GM12874 (cell line): ENCODE data around the gene NRGN.

Experiments
- TF ChIP-seq, protein P1 (sequence below): IDR thresholded peaks from 2 replicates; pipeline ENCODE4 v1.5.1; 2011; ENCODE audit warnings: low read depth, mild to moderate bottlenecking, control low read depth, low read length, moderate library complexity; ENCODE audit not compliant: insufficient read depth

NRGN gene

DNA sequence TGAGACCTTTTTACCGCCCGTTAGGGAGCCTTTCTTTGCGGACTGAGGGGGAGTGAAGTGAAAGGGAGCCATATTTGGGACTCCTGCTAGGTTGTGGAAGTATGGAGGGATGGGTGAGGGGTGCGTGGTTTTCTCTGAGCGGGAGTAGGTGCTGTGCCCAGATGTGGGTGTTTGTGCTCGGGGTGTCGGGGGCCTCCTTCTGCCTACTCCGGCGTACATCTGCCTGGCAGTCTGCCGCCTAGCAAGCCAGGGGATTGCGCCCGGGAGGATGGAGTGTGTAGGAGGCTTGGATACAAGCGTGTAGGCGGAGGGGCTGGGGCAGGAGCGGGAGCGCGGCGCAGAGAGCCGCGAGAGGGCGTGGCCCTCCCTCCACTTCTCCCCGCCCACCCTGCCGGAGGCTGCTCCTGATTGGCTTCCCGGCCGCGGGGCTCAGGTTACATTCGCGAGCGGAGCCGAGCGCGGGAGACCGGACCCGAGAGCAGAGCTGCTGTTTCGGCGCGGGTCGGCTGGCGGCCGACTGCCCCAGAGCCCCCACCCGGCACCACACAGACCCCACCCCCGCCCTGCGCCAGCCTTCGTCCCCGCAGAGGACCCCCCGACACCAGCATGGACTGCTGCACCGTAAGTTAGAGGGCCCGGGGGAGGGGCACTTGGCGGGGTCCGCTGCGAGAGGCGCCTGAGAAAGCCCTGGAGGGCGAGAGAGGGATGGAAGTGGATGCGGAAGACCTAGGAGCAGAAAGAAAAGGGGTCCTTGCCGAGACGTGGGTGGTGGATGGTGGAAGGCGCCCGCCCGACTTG lies at the start of gene NRGN:
Gene NRGN, plus strand, starts transcription at position 464 of the 798 bp plus-strand sequence. Its CDS starts 143 bp downstream, at position 607.
- TF ChIP-seq, protein P1, sequence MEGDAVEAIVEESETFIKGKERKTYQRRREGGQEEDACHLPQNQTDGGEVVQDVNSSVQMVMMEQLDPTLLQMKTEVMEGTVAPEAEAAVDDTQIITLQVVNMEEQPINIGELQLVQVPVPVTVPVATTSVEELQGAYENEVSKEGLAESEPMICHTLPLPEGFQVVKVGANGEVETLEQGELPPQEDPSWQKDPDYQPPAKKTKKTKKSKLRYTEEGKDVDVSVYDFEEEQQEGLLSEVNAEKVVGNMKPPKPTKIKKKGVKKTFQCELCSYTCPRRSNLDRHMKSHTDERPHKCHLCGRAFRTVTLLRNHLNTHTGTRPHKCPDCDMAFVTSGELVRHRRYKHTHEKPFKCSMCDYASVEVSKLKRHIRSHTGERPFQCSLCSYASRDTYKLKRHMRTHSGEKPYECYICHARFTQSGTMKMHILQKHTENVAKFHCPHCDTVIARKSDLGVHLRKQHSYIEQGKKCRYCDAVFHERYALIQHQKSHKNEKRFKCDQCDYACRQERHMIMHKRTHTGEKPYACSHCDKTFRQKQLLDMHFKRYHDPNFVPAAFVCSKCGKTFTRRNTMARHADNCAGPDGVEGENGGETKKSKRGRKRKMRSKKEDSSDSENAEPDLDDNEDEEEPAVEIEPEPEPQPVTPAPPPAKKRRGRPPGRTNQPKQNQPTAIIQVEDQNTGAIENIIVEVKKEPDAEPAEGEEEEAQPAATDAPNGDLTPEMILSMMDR: no peak

DNA sequence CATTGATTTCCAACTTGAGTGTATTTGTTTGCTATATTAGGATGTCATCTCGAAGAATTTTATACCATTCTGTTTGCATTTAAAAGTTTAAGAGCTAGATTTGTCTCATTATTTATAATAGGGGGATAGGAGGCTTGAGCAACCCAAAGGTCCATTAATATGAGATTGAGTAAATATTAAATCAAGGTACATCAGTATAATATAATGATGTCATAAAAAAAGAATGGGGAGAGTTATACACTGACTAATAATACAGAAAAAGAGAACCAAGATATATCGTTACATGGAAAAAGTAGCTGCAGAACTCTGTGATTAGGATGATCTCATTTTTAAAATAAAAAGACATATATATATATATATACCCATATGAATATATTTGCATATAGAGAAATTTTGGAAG lies 46.6 kb upstream of the NRGN start:
- TF ChIP-seq, protein P1: no peak

DNA sequence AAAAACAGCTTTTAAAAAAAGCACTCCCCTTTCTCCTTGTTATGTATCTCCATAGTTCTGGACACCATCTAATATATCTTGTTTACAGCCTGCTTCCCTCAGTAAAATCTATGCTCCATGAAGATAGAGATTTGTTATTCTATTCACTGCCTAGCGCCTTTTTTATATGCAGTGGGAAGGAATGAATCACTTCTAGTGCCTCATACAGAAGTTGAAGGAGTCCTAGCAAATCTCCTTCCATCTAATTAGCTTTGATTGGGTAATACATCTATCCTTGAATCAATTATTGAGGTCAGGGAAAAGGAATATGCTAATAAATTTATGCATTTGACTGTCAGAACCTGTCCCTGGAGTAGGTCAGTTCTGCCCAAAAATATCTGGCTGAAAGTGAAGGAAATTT lies 40.2 kb upstream of the NRGN start:
- TF ChIP-seq, protein P1: no peak

DNA sequence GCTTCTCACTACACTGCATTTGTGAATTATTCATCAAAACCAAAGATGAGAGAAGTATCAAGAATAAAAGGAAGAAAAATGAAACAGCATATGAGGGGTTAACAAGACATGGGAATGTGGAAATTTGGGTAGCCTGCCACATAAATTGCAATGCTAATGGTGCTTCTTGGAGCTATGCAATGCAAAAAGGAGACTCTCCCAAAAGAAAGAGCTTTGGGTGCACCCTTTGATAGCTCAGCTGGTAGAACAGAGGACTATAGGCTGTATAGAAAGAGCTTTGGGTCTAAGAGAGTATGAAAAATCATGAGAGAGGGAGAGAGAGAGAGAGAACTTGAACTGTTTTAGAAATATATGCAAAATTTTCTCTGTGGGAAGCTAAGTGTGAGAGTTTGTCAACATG lies 39.7 kb upstream of the NRGN start:
- TF ChIP-seq, protein P1: no peak

DNA sequence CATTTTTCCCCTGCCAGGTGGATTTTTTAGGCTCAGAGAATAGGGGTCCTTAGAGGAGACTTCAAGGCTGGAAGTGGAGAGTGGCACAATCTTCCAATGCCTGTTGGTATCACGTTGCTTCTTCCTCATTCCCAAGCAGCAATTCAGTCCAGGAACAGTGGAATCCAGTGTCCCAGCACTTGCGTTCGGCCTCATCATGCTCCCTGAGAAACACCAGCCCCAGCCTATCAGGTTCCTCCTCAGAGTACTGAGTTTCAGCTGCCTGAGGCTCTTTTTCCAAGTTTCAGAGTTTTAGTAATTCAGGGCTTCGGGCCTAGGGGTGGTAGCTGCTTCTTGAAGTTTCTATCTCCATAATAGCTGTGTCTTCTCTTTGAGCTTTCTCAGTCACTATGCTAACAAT lies 31.9 kb upstream of the NRGN start:
- TF ChIP-seq, protein P1: no peak

DNA sequence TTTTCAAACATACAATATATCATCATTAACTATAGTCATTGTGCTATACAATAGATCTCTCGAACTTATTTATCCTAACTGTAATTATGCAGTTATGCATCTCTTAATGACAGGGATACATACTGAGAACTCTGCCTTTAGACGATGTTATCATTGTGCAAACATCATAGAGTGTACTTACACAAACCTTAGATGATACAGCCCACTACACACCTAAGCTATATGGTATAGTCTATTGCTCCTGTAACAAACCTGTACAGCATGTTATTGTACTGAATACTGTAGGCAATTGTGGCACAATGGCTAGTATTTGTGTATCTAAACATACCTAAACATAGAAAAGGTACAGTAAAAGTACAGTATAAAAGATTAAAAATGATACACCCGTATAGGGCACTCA lies 27.4 kb upstream of the NRGN start:
- TF ChIP-seq, protein P1: no peak

DNA sequence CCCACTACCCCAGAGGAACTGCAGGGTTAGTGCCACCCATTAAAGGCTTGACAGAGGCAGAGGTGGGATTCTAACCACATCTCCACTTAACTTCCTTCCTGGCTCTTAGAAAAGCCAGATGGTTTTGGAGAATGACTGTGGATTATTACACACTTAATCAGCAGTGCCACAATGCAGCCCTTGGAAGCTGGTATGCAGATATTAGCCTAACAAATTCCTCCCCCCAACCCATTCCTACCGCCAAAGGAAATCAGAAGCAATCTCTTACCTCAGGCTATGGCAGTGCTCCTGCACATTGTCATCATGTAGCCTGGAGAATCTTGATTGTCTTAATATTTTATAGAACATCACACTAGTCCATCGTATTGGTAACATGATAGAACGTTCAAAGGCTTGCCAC lies 23.2 kb upstream of the NRGN start:
- TF ChIP-seq, protein P1: no peak

DNA sequence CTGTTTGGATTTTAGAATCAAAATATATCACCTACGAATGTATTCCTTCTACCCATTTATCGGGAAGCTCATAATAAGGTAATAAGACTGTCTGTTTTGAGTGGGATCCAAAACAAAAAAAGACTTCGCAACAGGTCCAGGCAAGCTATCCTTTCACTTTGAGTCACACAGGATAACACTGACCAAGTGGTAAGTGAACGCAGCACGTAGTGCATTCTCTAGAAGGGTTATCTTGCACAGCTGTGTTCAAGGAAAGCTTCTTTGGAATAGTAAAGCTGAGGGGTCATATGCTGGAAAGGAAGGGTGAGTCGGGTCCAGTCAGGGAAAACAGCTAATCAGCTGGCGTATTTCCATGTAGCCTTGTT lies 22.3 kb upstream of the NRGN start:
- TF ChIP-seq, protein P1: no peak
